K562 (cell line): ENCODE measurements around the gene CYRIA. TPM values are rescaled to one million over a fixed set of nuclear protein-coding genes. Genes with fewer than 3 reads are reported as not detected.
A peak's percentile ranks its signal among the peaks of the same experiment; 100 is the strongest.

Experiments used
- CEBPG ChIP-seq, 3 experiments: fragments of 200-800 bp in 1 of 3; sonication (Bioruptor generic) in 1 of 3; sonication (generic) in 1 of 3; formaldehyde crosslinking in 1 of 3; IDR thresholded peaks in 2 of 3; conservative IDR thresholded peaks in 1 of 3; 2 replicates each; pipeline versions ENCODE4 v1.6.1 to v1.8.0; 2016 to 2022; ENCODE audit warnings: missing compliant biosample characterization in 2 of 3, missing genetic modification characterization in 2 of 3, mild to moderate bottlenecking in 1 of 3, missing genetic modification reagents in 1 of 3
- EP300 ChIP-seq: IDR thresholded peaks from 2 replicates; pipeline ENCODE4 v1.6.1; 2012; ENCODE audit warnings: low read length, improper control_type of control experiment
- ILK ChIP-seq: fragments of 450-650 bp; IDR thresholded peaks from 2 replicates; pipeline ENCODE4 v1.6.1; 2016; ENCODE audit warnings: missing genetic modification characterization, low read depth, mild to moderate bottlenecking, missing compliant biosample characterization, moderate library complexity, borderline replicate concordance
- LEF1 ChIP-seq: fragments of 450-650 bp; IDR thresholded peaks from 2 replicates; pipeline ENCODE4 v1.6.1; 2016; ENCODE audit warnings: mild to moderate bottlenecking
- OTX1 ChIP-seq: fragments of 450-650 bp; formaldehyde crosslinking; IDR thresholded peaks from 2 replicates; pipeline ENCODE4 v1.4.0; 2022; ENCODE audit warnings: mild to moderate bottlenecking
- SMARCE1 ChIP-seq: fragments of 450-650 bp; IDR thresholded peaks from 2 replicates; pipeline ENCODE4 v1.7.1; 2016; ENCODE audit warnings: mild to moderate bottlenecking
- TBP ChIP-seq: optimal IDR thresholded peaks from 2 replicates; pipeline ENCODE3; 2011; ENCODE audit warnings: low read depth, low read length, improper control_type of control experiment
- ZNF561 ChIP-seq: fragments of 450-650 bp; formaldehyde crosslinking; conservative IDR thresholded peaks from 2 replicates; pipeline ENCODE4 v1.4.0; 2020; ENCODE audit warnings: mild to moderate bottlenecking, moderate library complexity
- polyA plus RNA-seq, 8 experiments: library from polyadenylated mRNA; depleted of rRNA in 4 of 8; stranded (reverse) in 5 of 8; unstranded in 3 of 8; fragments of >200 nt; fragmentation: Nextera tagmentation in 2 of 8; fragmentation: Illumina TruSeq in 1 of 8; extraction: Ambion mirVana in 2 of 8; extraction: Trizol in 1 of 8; gene quantifications; 2 replicates each; pipeline versions ENCODE4 v1.2.1 to v1.2.3, GENCODE V29; 2011 to 2014; ENCODE audit warnings: inconsistent platforms in 1 of 8, missing spikeins in 1 of 8
- total RNA-seq, 7 experiments: library from RNA; depleted of rRNA in 6 of 7; stranded (reverse); fragments of >200 nt in 6 of 7; fragmentation: Illumina TruSeq in 2 of 7; extraction: Trizol in 2 of 7; gene quantifications; 2 replicates each; pipeline versions ENCODE4 v1.2.1 to v1.2.3, GENCODE V29; 2011 to 2021; ENCODE audit warnings: low replicate concordance in 1 of 7
- TF ChIP-seq, protein P1 (sequence below): fragments of 200-800 bp; sonication (Bioruptor generic); IDR thresholded peaks from 2 replicates; pipeline ENCODE4 v1.6.1; 2016; ENCODE audit warnings: missing genetic modification characterization, missing compliant biosample characterization

Gene CYRIA
- total and polyA plus RNA-seq, 9 of the 15 experiments (the other 6 are each of a cell fraction or from before 2014, with no cell fraction given): 0.84 to 5.6 (median 3.0) TPM

GRCh38 chr2:16635791-16636699, 29.6 kb downstream of the CYRIA start (continued):
- TF ChIP-seq CEBPG (CRISPR knock-in tag; IDR thresholded peaks at IDR 0.05) (no peak), CEBPG (tag; conservative IDR thresholded peaks at IDR 0.05 in 1 of 2, IDR thresholded peaks at IDR 0.05 in 1 of 2) (0 out of 4 replicates have a peak, but pooled peaks of 1 of the 2 experiments have one; percentile 50), TBP (peak; percentile 19), OTX1 (CRISPR knock-in tag) (0 out of 2 replicates have a peak, but pooled peaks have one; percentile 15), LEF1 (peak; percentile 51; the same call in 1 of the 2 replicates), ILK (tag) (no peak), EP300 (peak; percentile 54), SMARCE1 (peak; percentile 66), ZNF561 (CRISPR knock-in tag) (no peak)
- TF ChIP-seq, protein P1, sequence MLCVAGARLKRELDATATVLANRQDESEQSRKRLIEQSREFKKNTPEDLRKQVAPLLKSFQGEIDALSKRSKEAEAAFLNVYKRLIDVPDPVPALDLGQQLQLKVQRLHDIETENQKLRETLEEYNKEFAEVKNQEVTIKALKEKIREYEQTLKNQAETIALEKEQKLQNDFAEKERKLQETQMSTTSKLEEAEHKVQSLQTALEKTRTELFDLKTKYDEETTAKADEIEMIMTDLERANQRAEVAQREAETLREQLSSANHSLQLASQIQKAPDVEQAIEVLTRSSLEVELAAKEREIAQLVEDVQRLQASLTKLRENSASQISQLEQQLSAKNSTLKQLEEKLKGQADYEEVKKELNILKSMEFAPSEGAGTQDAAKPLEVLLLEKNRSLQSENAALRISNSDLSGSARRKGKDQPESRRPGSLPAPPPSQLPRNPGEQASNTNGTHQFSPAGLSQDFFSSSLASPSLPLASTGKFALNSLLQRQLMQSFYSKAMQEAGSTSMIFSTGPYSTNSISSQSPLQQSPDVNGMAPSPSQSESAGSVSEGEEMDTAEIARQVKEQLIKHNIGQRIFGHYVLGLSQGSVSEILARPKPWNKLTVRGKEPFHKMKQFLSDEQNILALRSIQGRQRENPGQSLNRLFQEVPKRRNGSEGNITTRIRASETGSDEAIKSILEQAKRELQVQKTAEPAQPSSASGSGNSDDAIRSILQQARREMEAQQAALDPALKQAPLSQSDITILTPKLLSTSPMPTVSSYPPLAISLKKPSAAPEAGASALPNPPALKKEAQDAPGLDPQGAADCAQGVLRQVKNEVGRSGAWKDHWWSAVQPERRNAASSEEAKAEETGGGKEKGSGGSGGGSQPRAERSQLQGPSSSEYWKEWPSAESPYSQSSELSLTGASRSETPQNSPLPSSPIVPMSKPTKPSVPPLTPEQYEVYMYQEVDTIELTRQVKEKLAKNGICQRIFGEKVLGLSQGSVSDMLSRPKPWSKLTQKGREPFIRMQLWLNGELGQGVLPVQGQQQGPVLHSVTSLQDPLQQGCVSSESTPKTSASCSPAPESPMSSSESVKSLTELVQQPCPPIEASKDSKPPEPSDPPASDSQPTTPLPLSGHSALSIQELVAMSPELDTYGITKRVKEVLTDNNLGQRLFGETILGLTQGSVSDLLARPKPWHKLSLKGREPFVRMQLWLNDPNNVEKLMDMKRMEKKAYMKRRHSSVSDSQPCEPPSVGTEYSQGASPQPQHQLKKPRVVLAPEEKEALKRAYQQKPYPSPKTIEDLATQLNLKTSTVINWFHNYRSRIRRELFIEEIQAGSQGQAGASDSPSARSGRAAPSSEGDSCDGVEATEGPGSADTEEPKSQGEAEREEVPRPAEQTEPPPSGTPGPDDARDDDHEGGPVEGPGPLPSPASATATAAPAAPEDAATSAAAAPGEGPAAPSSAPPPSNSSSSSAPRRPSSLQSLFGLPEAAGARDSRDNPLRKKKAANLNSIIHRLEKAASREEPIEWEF (CRISPR knock-in tag): peak; percentile 76; the same call in 1 of the 2 replicates
